HepG2 (cell line): ENCODE measurements around the gene SNAPIN. TPM values are rescaled to one million over a fixed set of nuclear protein-coding genes. Genes with fewer than 3 reads are reported as not detected.
A peak's percentile ranks its signal among the peaks of the same experiment; 100 is the strongest.

Source experiments
- DNMT3B ChIP-seq: conservative IDR thresholded peaks from 2 replicates; pipeline ENCODE4 v1.6.1; 2016; ENCODE audit warnings: missing biosample characterization, control low read depth
- IKZF4 ChIP-seq: sonication (generic); formaldehyde crosslinking; IDR thresholded peaks from 2 replicates; pipeline ENCODE4 v1.5.1; 2020; ENCODE audit warnings: borderline replicate concordance, mild to moderate bottlenecking, low read depth, missing genetic modification reagents; ENCODE audit errors: not compliant biosample characterization
- MBNL3 ChIP-seq: fragments of 250-450 bp; sonication (Bioruptor Pico); conservative IDR thresholded peaks from 2 replicates; pipeline ENCODE4 v1.8.0; 2022; ENCODE audit warnings: mild to moderate bottlenecking, inconsistent platforms
- PATZ1 ChIP-seq: sonication (generic); formaldehyde crosslinking; IDR thresholded peaks from 2 replicates; pipeline ENCODE4 v1.4.0; 2020; ENCODE audit warnings: missing genetic modification reagents
- PREB ChIP-seq: sonication (generic); formaldehyde crosslinking; IDR thresholded peaks from 2 replicates; pipeline ENCODE4 v1.4.0; 2020; ENCODE audit warnings: missing genetic modification reagents
- SMC3 ChIP-seq: IDR thresholded peaks from 2 replicates; pipeline ENCODE4 v1.6.1; 2011; ENCODE audit warnings: low read length, improper control_type of control experiment
- TBX3 ChIP-seq: fragments of 450-650 bp; IDR thresholded peaks from 2 replicates; pipeline ENCODE4 v1.6.1; 2017; ENCODE audit warnings: antibody characterized with exemption, mild to moderate bottlenecking, inconsistent platforms, borderline replicate concordance
- TFDP2 ChIP-seq: sonication (generic); formaldehyde crosslinking; IDR thresholded peaks from 2 replicates; pipeline ENCODE4 v1.4.0; 2020; ENCODE audit warnings: missing genetic modification reagents
- ZBTB2 ChIP-seq: sonication (generic); formaldehyde crosslinking; IDR thresholded peaks from 2 replicates; pipeline ENCODE4 v1.8.0; 2022; ENCODE audit warnings: low read depth, missing genetic modification reagents
- ZBTB46 ChIP-seq: sonication (generic); formaldehyde crosslinking; IDR thresholded peaks from 2 replicates; pipeline ENCODE4 v1.4.0; 2020; ENCODE audit warnings: mild to moderate bottlenecking, missing genetic modification reagents, borderline replicate concordance
- ZBTB49 ChIP-seq: sonication (generic); formaldehyde crosslinking; IDR thresholded peaks from 2 replicates; pipeline ENCODE4 v1.4.0; 2020; ENCODE audit warnings: missing genetic modification reagents, borderline replicate concordance
- ZNF460 ChIP-seq: sonication (generic); formaldehyde crosslinking; IDR thresholded peaks from 2 replicates; pipeline ENCODE4 v1.5.1; 2020; ENCODE audit warnings: missing genetic modification reagents, mild to moderate bottlenecking, borderline replicate concordance
- ZNF556 ChIP-seq: sonication (generic); formaldehyde crosslinking; IDR thresholded peaks from 2 replicates; pipeline ENCODE4 v1.4.0; 2020; ENCODE audit warnings: mild to moderate bottlenecking, missing genetic modification reagents, borderline replicate concordance
- ZNF570 ChIP-seq: sonication (generic); formaldehyde crosslinking; IDR thresholded peaks from 2 replicates; pipeline ENCODE4 v1.4.0; 2020; ENCODE audit warnings: mild to moderate bottlenecking, missing genetic modification reagents, borderline replicate concordance
- ZNF709 ChIP-seq: sonication (generic); formaldehyde crosslinking; IDR thresholded peaks from 2 replicates; pipeline ENCODE4 v1.5.0; 2020; ENCODE audit warnings: mild to moderate bottlenecking, missing genetic modification reagents
- ZNF790 ChIP-seq: sonication (generic); formaldehyde crosslinking; IDR thresholded peaks from 2 replicates; pipeline ENCODE4 v1.8.0; 2022; ENCODE audit warnings: missing genetic modification reagents, mild to moderate bottlenecking, borderline replicate concordance
- ZZZ3 ChIP-seq: sonication (generic); formaldehyde crosslinking; IDR thresholded peaks from 2 replicates; pipeline ENCODE4 v1.4.0; 2020; ENCODE audit warnings: missing genetic modification reagents, mild to moderate bottlenecking, borderline replicate concordance
- polyA plus RNA-seq, 8 experiments: library from polyadenylated mRNA; depleted of rRNA in 3 of 8; stranded (reverse) in 7 of 8; unstranded in 1 of 8; fragments of >200 nt; fragmentation: Illumina TruSeq in 4 of 8; extraction: Trizol in 4 of 8; gene quantifications; 2 replicates each; pipeline versions ENCODE4 v1.2.1 to v1.2.3, GENCODE V29; 2011 to 2016; ENCODE audit warnings: low read depth in 4 of 8, missing spikeins in 1 of 8, mixed read lengths in 1 of 8; ENCODE audit not compliant: insufficient read depth in 1 of 8
- total RNA-seq, 5 experiments: library from RNA; depleted of rRNA; stranded (reverse); fragments of >200 nt; fragmentation: Illumina TruSeq; extraction: Trizol; gene quantifications; 2 replicates each; pipeline ENCODE4 v1.2.3, GENCODE V29; 2016; ENCODE audit warnings: low read depth in 1 of 5

Gene SNAPIN
- total and polyA plus RNA-seq, 2 of the 13 experiments (the other 11 are each of a cell fraction or from before 2014, with no cell fraction given): 23.9 to 25.7 TPM

GRCh38 chr1:153633754-153634665, 24.5 kb upstream of the SNAPIN start, which contains the start of gene CHTOP (continued):
- TF ChIP-seq ZBTB49 (CRISPR knock-in tag) (no peak), ZNF460 (CRISPR knock-in tag) (peak; percentile 49; the same call in 1 of the 2 replicates), ZBTB46 (no peak), TFDP2 (peak; percentile 94), DNMT3B (peak; percentile 65; the same call in 1 of the 2 replicates), TBX3 (peak; percentile 42; the same call in 1 of the 2 replicates), SMC3 (no peak), PATZ1 (CRISPR knock-in tag) (peak; percentile 62), PREB (CRISPR knock-in tag) (no peak), ZNF709 (CRISPR knock-in tag) (no peak; the same call in 1 of the 2 replicates), ZNF790 (CRISPR knock-in tag) (no peak), ZNF570 (CRISPR knock-in tag) (no peak), ZNF556 (CRISPR knock-in tag) (0 out of 2 replicates have a peak, but pooled peaks have one; percentile 51), ZZZ3 (CRISPR knock-in tag) (0 out of 2 replicates have a peak, but pooled peaks have one; percentile 28), MBNL3 (CRISPR knock-in tag) (no peak), ZBTB2 (CRISPR knock-in tag) (peak; percentile 35; the same call in 1 of the 2 replicates), IKZF4 (no peak)
